Measurements from ENCODE around the gene GARIN5B.

DNA sequence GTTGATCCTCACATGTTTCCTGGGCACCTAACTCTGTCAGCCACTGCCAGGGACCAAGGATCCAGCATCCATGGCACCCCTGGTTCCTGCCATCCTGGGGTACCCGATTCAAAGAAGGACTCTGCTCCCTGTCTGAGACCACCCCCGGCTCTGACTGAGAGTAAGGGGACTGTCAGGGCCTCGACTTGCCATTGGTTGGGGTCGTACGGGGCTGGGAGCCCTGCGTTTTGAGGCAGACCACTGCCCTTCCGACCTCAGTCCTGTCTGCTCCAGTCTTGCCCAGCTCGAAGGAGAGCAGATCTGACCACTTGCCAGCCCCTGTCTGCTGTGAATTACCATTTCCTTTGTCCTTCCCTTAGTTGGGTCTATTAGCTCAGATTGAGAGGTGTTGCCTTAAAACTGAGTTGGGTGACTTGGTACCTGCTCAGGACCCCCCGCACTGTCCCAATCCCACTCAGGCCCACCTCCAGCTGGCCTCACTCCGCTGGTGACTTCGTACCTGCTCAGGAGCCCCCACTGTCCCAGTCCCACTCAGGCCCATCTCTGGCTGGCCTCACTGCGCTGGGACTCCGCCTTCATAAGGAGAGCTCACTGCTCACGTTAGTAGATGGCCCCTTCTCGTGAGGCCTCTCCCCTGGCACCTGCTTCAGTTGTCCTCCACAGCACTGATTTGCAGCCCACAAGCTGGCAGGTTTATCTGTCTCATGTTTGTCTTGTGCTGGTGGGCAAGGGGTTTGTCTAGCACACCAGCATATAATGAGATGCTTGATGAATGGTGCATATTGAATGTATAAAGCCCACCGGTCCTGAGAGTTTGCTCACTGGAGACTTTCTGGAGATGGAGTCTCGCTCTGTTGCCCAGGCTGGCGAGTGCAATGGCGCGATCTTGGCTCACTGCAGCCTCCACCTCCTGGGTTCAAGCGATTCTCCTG, 26.6 kb upstream of the GARIN5B start:
- TF ChIP-seq, protein P1, sequence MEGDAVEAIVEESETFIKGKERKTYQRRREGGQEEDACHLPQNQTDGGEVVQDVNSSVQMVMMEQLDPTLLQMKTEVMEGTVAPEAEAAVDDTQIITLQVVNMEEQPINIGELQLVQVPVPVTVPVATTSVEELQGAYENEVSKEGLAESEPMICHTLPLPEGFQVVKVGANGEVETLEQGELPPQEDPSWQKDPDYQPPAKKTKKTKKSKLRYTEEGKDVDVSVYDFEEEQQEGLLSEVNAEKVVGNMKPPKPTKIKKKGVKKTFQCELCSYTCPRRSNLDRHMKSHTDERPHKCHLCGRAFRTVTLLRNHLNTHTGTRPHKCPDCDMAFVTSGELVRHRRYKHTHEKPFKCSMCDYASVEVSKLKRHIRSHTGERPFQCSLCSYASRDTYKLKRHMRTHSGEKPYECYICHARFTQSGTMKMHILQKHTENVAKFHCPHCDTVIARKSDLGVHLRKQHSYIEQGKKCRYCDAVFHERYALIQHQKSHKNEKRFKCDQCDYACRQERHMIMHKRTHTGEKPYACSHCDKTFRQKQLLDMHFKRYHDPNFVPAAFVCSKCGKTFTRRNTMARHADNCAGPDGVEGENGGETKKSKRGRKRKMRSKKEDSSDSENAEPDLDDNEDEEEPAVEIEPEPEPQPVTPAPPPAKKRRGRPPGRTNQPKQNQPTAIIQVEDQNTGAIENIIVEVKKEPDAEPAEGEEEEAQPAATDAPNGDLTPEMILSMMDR (IDR thresholded peaks at IDR 0.05), result no peak
- TF ChIP-seq POLR2A (IDR thresholded peaks at IDR 0.05), result no peak

All from uterus (tissue), 2 donors.